Measurements from ENCODE around the gene ATP6AP1. TPM values are rescaled to one million over a fixed set of nuclear protein-coding genes. Genes with fewer than 3 reads are reported as not detected.

Gene ATP6AP1
- total and polyA plus RNA-seq, 2 of the 13 experiments (the other 11 are each of a cell fraction or from before 2014, with no cell fraction given) = 56.7 to 110 TPM

DNA sequence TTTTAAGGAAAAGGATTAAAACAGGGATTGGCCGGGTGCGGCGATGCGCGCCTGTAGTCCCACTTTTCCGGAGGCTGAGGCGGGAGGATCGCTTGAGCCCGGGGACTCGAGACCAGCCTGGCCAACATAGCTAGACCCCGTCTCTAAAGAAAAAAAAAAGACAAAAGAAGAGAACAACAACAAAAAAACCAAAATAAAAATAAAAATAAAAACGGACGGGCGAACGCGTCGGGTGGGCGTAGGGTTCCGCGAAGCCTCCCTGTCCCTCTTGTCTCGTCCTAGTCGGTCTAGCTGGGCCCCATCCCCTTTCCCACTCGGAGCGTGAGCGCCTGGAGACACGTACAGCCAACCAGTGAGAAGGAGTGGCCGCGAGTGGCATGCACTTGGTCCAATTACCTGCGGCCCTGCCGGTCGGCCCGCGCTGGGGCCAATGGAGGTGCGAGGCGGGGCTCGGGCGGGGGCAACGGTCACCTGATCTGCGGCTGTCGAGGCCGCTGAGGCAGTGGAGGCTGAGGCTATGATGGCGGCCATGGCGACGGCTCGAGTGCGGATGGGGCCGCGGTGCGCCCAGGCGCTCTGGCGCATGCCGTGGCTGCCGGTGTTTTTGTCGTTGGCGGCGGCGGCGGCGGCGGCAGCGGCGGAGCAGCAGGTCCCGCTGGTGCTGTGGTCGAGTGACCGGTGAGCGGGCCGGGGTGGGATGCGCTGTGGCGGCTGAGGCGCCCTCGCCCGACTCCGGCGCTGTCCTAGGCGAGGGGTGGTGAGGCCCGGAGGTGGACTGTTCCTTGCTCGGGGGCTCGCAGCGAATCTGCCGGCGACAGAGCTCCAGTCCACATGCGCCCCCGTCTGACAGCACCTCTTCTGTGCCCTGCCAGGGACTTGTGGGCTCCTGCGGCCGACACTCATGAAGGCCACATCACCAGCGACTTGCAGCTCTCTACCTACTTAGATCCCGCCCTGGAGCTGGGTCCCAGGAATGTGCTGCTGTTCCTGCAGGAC, at the start of gene ATP6AP1 (continued):
- TF ChIP-seq, protein P1, sequence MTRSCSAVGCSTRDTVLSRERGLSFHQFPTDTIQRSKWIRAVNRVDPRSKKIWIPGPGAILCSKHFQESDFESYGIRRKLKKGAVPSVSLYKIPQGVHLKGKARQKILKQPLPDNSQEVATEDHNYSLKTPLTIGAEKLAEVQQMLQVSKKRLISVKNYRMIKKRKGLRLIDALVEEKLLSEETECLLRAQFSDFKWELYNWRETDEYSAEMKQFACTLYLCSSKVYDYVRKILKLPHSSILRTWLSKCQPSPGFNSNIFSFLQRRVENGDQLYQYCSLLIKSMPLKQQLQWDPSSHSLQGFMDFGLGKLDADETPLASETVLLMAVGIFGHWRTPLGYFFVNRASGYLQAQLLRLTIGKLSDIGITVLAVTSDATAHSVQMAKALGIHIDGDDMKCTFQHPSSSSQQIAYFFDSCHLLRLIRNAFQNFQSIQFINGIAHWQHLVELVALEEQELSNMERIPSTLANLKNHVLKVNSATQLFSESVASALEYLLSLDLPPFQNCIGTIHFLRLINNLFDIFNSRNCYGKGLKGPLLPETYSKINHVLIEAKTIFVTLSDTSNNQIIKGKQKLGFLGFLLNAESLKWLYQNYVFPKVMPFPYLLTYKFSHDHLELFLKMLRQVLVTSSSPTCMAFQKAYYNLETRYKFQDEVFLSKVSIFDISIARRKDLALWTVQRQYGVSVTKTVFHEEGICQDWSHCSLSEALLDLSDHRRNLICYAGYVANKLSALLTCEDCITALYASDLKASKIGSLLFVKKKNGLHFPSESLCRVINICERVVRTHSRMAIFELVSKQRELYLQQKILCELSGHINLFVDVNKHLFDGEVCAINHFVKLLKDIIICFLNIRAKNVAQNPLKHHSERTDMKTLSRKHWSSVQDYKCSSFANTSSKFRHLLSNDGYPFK (CRISPR knock-in tag; IDR thresholded peaks at IDR 0.05; ENCODE audit: borderline replicate concordance) = no peak
- TF ChIP-seq MIER3 (CRISPR knock-in tag; IDR thresholded peaks at IDR 0.05; ENCODE audit: borderline replicate concordance) = no peak
- peak; percentile 45; the same call in 1 of the 2 replicates for TF ChIP-seq KLF6 (CRISPR knock-in tag; IDR thresholded peaks at IDR 0.05)
- no peak for TF ChIP-seq ADNP (CRISPR knock-in tag; IDR thresholded peaks at IDR 0.05)
- TF ChIP-seq, protein P2, sequence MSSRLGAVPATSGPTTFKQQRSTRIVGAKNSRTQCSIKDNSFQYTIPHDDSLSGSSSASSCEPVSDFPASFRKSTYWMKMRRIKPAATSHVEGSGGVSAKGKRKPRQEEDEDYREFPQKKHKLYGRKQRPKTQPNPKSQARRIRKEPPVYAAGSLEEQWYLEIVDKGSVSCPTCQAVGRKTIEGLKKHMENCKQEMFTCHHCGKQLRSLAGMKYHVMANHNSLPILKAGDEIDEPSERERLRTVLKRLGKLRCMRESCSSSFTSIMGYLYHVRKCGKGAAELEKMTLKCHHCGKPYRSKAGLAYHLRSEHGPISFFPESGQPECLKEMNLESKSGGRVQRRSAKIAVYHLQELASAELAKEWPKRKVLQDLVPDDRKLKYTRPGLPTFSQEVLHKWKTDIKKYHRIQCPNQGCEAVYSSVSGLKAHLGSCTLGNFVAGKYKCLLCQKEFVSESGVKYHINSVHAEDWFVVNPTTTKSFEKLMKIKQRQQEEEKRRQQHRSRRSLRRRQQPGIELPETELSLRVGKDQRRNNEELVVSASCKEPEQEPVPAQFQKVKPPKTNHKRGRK (CRISPR knock-in tag; IDR thresholded peaks at IDR 0.05) = no peak
- TF ChIP-seq, protein P3, sequence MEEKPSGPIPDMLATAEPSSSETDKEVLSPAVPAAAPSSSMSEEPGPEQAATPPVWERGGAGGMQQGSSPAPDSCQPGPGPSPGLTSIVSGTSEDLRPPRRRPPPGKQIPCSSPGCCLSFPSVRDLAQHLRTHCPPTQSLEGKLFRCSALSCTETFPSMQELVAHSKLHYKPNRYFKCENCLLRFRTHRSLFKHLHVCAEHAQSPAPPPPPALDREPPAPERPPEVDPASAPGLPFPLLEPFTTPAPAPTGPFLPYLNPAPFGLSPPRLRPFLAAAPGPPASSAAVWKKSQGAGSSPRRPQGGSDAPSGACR (CRISPR knock-in tag; IDR thresholded peaks at IDR 0.05) = no peak
- no peak for TF ChIP-seq HOXA9 (CRISPR knock-in tag; IDR thresholded peaks at IDR 0.05; ENCODE audit: borderline replicate concordance)
- no peak for TF ChIP-seq DPF2 (CRISPR knock-in tag; IDR thresholded peaks at IDR 0.05; ENCODE audit: borderline replicate concordance, low read depth)
- no peak for TF ChIP-seq SIN3A (IDR thresholded peaks at IDR 0.05; ENCODE audit: borderline replicate concordance, low read depth, low read length)
- TF ChIP-seq, protein P4, sequence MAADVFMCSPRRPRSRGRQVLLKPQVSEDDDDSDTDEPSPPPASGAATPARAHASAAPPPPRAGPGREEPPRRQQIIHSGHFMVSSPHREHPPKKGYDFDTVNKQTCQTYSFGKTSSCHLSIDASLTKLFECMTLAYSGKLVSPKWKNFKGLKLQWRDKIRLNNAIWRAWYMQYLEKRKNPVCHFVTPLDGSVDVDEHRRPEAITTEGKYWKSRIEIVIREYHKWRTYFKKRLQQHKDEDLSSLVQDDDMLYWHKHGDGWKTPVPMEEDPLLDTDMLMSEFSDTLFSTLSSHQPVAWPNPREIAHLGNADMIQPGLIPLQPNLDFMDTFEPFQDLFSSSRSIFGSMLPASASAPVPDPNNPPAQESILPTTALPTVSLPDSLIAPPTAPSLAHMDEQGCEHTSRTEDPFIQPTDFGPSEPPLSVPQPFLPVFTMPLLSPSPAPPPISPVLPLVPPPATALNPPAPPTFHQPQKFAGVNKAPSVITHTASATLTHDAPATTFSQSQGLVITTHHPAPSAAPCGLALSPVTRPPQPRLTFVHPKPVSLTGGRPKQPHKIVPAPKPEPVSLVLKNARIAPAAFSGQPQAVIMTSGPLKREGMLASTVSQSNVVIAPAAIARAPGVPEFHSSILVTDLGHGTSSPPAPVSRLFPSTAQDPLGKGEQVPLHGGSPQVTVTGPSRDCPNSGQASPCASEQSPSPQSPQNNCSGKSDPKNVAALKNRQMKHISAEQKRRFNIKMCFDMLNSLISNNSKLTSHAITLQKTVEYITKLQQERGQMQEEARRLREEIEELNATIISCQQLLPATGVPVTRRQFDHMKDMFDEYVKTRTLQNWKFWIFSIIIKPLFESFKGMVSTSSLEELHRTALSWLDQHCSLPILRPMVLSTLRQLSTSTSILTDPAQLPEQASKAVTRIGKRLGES (CRISPR knock-in tag; IDR thresholded peaks at IDR 0.05; ENCODE audit: borderline replicate concordance) = no peak
- no peak for TF ChIP-seq EZH2 (conservative IDR thresholded peaks at IDR 0.05; ENCODE audit: low read depth, low read length)
- no peak for TF ChIP-seq NCOA1 (CRISPR knock-in tag; IDR thresholded peaks at IDR 0.05)
- TF ChIP-seq SIN3B (IDR thresholded peaks at IDR 0.05; ENCODE audit: low read length) = no peak
- peak; percentile 39; the same call in 1 of the 2 replicates for TF ChIP-seq ZSCAN31 (CRISPR knock-in tag; IDR thresholded peaks at IDR 0.05; ENCODE audit: low read depth)
- TF ChIP-seq ZNF766 (CRISPR knock-in tag; IDR thresholded peaks at IDR 0.05; ENCODE audit: borderline replicate concordance) = no peak
- TF ChIP-seq TSC22D2 (CRISPR knock-in tag; IDR thresholded peaks at IDR 0.05; ENCODE audit: borderline replicate concordance) = no peak
- no peak for TF ChIP-seq ZMYM2 (CRISPR knock-in tag; IDR thresholded peaks at IDR 0.05)
- no peak for TF ChIP-seq ZNF530 (CRISPR knock-in tag; IDR thresholded peaks at IDR 0.05; ENCODE audit: low read depth)
- TF ChIP-seq ZNF121 (CRISPR knock-in tag; IDR thresholded peaks at IDR 0.05) = peak; percentile 91
- TF ChIP-seq, protein P5, sequence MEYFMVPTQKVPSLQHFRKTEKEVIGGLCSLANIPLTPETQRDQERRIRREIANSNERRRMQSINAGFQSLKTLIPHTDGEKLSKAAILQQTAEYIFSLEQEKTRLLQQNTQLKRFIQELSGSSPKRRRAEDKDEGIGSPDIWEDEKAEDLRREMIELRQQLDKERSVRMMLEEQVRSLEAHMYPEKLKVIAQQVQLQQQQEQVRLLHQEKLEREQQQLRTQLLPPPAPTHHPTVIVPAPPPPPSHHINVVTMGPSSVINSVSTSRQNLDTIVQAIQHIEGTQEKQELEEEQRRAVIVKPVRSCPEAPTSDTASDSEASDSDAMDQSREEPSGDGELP (IDR thresholded peaks at IDR 0.05; ENCODE audit: borderline replicate concordance, low read depth) = peak; percentile 62; the same call in 1 of the 2 replicates
